LNCAP (cell line): ENCODE data around the gene CREB5.

Source experiments
- CTCF ChIP-seq: fragments of 450-650 bp; IDR thresholded peaks from 2 replicates; pipeline ENCODE4 v1.5.1; 2017; ENCODE audit warnings: mild to moderate bottlenecking

The CREB5 gene

GRCh38 chr7:28591041-28591674, 178.8 kb downstream of the CREB5 start:
- TF ChIP-seq CTCF = no peak

- TF ChIP-seq CTCF = no peak
Measured at GRCh38 chr7:28591725-28592349, 179.5 kb downstream of the CREB5 start.

DNA sequence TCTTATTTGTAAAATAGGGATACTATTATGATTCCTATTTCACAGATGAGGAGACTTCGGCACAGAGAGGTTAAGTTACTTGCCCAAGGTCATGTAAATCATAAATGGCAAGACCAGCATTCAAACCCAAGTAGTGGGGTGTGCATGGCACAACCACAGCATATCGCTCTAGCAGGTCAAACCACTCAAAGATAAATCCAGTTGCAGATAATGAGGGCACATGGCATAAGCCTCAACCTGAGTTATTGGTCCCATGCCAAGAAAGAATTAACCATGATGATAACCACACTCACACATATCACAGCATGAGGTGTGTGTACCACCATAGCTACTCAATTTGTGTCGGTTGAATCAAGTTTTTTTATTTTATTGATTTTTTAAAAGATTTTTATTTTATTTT, 180.5 kb downstream of the CREB5 start:
- TF ChIP-seq CTCF = no peak

DNA sequence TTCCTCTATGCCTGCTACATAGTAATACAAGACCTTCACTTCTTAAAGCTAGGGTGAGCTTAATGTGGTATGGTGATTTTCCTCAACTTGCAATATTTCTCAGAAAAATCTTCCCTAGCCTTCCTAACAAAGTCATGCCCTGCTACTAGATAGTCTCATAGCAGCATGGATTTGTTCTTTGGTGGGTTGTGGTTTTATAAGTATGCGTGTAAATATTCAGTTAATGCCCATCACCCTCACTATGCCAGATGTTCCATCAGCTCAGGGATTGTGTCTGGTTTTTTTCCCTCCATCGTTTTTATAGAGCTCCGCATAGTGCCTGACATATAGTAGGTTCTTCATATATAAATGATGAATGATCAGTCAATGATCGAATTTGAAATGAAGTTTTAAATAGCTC, 182.8 kb downstream of the CREB5 start:
- no peak for TF ChIP-seq CTCF

- no peak for TF ChIP-seq CTCF
Measured at GRCh38 chr7:28595801-28596200, 183.5 kb downstream of the CREB5 start.

DNA sequence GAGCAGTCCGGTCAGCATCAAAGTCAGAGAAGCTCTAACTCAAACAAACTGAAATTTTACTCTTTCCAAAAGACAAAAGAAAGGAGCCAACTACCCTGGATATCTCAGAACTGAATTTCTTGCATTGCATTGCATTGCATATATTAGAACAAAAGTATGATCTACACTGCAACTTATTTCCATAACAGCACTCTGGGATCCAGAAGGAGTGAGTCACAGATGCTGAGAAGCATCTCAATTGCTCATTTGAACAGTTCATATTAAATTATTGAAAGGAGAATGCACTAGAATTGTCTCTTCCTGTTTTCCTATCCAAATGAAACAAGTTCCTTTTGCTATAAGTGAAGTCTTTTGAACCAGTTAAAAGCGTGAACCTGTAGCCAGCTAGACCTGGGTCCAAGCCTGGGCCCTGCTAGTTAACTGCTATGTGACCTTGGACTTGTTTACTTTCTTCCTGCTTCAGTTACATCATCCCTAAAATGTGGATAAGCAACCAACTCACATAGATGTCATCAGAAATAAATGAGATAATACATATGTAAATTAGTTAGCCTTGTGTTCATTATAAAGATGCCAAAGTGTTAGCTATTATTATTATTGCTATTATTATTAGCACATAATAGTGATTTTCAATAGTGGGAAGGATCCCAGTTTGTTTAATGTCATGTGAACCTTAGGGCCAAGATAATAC, 184.1 kb downstream of the CREB5 start:
- no peak for TF ChIP-seq CTCF

DNA sequence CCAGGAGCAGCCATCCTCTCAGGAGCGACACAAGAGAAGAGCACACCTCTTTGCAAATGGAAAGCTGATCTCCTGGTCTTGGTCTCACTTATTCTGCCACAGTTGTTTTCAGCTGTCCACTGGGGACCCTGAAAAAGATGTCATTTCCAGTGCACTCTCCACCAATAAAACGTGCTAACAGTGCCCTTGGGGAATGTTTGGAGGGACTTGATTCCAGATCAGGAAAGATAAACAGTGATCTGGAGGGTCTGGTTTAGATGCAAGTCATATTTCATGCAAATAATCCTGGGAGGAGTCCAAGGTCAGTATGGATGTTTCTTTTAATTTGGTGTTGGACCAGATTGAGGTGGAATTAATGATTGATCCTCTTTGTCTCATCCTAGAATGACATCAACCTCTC, 185.0 kb downstream of the CREB5 start:
- TF ChIP-seq CTCF = no peak
